HEK293T (cell line): ENCODE data around the gene RASA4B.
"Not testable (repeated sequence)": the region's sequence is repeated elsewhere in the genome, so short reads cannot be mapped to it uniquely, and the experiment has no call there.

Source experiments
- ARNT ChIP-seq: fragments of 450-650 bp; IDR thresholded peaks from 2 replicates; pipeline ENCODE4 v1.6.1; 2017; ENCODE audit warnings: mild to moderate bottlenecking
- BHLHE40 ChIP-seq: fragments of 450-650 bp; IDR thresholded peaks from 2 replicates; pipeline ENCODE4 v1.6.1; 2016; ENCODE audit warnings: mild to moderate bottlenecking, moderate library complexity, borderline replicate concordance
- CTBP1 ChIP-seq: fragments of 450-650 bp; IDR thresholded peaks from 2 replicates; pipeline ENCODE4 v1.6.1; 2016; ENCODE audit warnings: borderline replicate concordance
- ELF4 ChIP-seq: fragments of 450-650 bp; IDR thresholded peaks from 2 replicates; pipeline ENCODE4 v1.6.1; 2017; ENCODE audit warnings: antibody characterized with exemption
- FOXM1 ChIP-seq: fragments of 450-650 bp; IDR thresholded peaks from 2 replicates; pipeline ENCODE4 v1.6.1; 2017; ENCODE audit warnings: mild to moderate bottlenecking, borderline replicate concordance
- HDGF ChIP-seq: fragments of 450-650 bp; IDR thresholded peaks from 2 replicates; pipeline ENCODE4 v1.6.1; 2017; ENCODE audit warnings: antibody characterized with exemption, borderline replicate concordance
- L3MBTL2 ChIP-seq: fragments of 450-650 bp; conservative IDR thresholded peaks from 2 replicates; pipeline ENCODE4 v1.6.1; 2016; ENCODE audit warnings: mild to moderate bottlenecking
- LEF1 ChIP-seq: fragments of 450-650 bp; IDR thresholded peaks from 2 replicates; pipeline ENCODE4 v1.6.1; 2017; ENCODE audit warnings: mild to moderate bottlenecking, borderline replicate concordance
- NFRKB ChIP-seq: fragments of 450-650 bp; IDR thresholded peaks from 2 replicates; pipeline ENCODE4 v1.6.1; 2016; ENCODE audit warnings: mild to moderate bottlenecking, moderate library complexity
- PKNOX1 ChIP-seq: fragments of 450-650 bp; IDR thresholded peaks from 2 replicates; pipeline ENCODE4 v1.6.1; 2016
- SP1 ChIP-seq: fragments of 450-650 bp; IDR thresholded peaks from 2 replicates; pipeline ENCODE4 v1.6.1; 2017
- SUZ12 ChIP-seq: fragments of 450-650 bp; IDR thresholded peaks from 2 replicates; pipeline ENCODE4 v1.6.1; 2016; ENCODE audit warnings: mild to moderate bottlenecking
- TARDBP ChIP-seq: fragments of 450-650 bp; IDR thresholded peaks from 2 replicates; pipeline ENCODE4 v1.6.1; 2016
- ZNF384 ChIP-seq: fragments of 450-650 bp; IDR thresholded peaks from 2 replicates; pipeline ENCODE4 v1.6.1; 2016

GRCh38 chr7:102517550-102518147, at the start of gene RASA4B:
- TF ChIP-seq SP1, BHLHE40, PKNOX1, SUZ12, TARDBP, FOXM1, ZNF384, NFRKB, CTBP1, ELF4, ARNT, LEF1, L3MBTL2, HDGF: not testable (repeated sequence)
